GM18520 (cell line): ENCODE data around the gene CTR9.

Experiments
- ATAC-seq: cut with Tn5 transposase; IDR thresholded peaks from one replicate; pipeline ENCODE4 v1.9.1; 2021; ENCODE audit not compliant: unreplicated experiment

CTR9 gene

GRCh38 chr11:10750838-10751580 is at the start of gene CTR9:
Gene CTR9 (plus strand): TSS chr11:10751246. CDS start chr11:10751413, 167 bp downstream.
- ATAC-seq = peak; percentile 72

- ATAC-seq = no peak
Observed at GRCh38 chr11:10701982-10702381, 49.1 kb upstream of the CTR9 start.

GRCh38 chr11:10708131-10708530 is 42.9 kb upstream of the CTR9 start:
- no peak for ATAC-seq

GRCh38 chr11:10709299-10710086 is 41.6 kb upstream of the CTR9 start:
- ATAC-seq = no peak

- no peak for ATAC-seq
Observed at GRCh38 chr11:10715571-10715970, 35.5 kb upstream of the CTR9 start.

GRCh38 chr11:10716122-10716521 is 34.9 kb upstream of the CTR9 start:
- no peak for ATAC-seq

- no peak for ATAC-seq
Observed at GRCh38 chr11:10716543-10717259, 34.3 kb upstream of the CTR9 start.

- no peak for ATAC-seq
Observed at GRCh38 chr11:10719616-10720015, 31.4 kb upstream of the CTR9 start.

GRCh38 chr11:10720881-10721376 is 30.1 kb upstream of the CTR9 start:
- no peak for ATAC-seq

- ATAC-seq = no peak
Observed at GRCh38 chr11:10722307-10722706, 28.7 kb upstream of the CTR9 start.

GRCh38 chr11:10725114-10725906 is 25.7 kb upstream of the CTR9 start:
- no peak for ATAC-seq

- no peak for ATAC-seq
Observed at GRCh38 chr11:10725907-10726253, 25.2 kb upstream of the CTR9 start.

- ATAC-seq = no peak
Observed at GRCh38 chr11:10727146-10727851, 23.7 kb upstream of the CTR9 start.

- no peak for ATAC-seq
Observed at GRCh38 chr11:10728154-10728553, 22.9 kb upstream of the CTR9 start.

- no peak for ATAC-seq
Observed at GRCh38 chr11:10728789-10729472, 22.1 kb upstream of the CTR9 start.

GRCh38 chr11:10730151-10730550 is 20.9 kb upstream of the CTR9 start:
- no peak for ATAC-seq

GRCh38 chr11:10731064-10731680 is 19.9 kb upstream of the CTR9 start:
- ATAC-seq = no peak

- ATAC-seq = peak; percentile 92
Observed at GRCh38 chr11:10735481-10736475, 15.3 kb upstream of the CTR9 start.
